DMS 273 (cell line): ENCODE data around the gene CCR5AS.

Experiments used
- DNase-seq: peaks from one replicate; lab custom pipeline; 2025; ENCODE audit not compliant: unreplicated experiment; lab: John Stamatoyannopoulos, UW

The CCR5AS gene

DNA sequence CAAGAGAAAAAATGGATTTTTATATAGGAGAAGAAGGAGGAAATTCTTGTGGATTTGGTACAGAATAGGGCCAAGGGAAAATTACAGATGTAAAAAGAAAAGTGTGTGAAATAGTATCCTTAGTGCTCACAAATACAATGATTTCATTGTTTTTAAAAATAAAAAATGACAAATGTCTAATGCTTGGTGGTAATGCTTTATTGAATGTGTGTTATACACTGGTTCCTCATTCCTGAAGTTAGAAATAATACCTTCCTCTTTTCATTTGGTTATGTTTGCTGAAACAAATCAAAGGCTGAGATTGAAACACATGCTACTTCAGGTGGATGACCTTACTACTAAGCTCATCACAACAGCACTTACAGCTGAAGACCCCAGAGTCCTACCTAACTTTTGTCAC lies 90.7 kb downstream of the CCR5AS start:
- no peak for DNase-seq

DNA sequence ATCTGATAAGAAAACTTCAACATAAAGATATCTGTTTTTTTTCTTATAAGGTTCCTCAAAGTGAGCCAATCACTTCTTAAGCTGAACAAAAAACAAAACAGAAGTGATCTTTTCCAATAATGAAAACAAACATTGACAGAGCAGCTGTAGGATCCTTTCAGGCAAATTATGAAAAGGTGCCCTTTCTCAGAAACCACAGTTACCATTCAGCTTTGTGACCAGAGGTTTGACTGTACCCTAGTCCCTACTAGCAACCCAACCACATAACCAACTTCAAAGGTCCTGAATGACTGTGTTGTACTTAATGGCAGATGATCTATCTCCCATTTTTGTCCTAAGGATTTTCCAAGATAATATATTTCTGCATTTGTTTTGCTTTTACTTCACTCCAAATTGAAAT lies 92.3 kb downstream of the CCR5AS start:
- DNase-seq, result no peak
